Activated CD8-positive, alpha-beta memory T cell treated with anti-CD3 and anti-CD28 coated beads, Interleukin-2, amount 50 U/mL, for 1 hour (primary cell): ENCODE measurements around the gene AMIGO3.
"Not testable (repeated sequence)": the region's sequence is repeated elsewhere in the genome, so short reads cannot be mapped to it uniquely, and the experiment has no call there.

ENCODE experiments used
- DNase-seq: peaks from one replicate; pipeline ENCODE4 v3.0.0-alpha.2; 2020; ENCODE audit errors: extremely low read depth

AMIGO3 gene

DNA sequence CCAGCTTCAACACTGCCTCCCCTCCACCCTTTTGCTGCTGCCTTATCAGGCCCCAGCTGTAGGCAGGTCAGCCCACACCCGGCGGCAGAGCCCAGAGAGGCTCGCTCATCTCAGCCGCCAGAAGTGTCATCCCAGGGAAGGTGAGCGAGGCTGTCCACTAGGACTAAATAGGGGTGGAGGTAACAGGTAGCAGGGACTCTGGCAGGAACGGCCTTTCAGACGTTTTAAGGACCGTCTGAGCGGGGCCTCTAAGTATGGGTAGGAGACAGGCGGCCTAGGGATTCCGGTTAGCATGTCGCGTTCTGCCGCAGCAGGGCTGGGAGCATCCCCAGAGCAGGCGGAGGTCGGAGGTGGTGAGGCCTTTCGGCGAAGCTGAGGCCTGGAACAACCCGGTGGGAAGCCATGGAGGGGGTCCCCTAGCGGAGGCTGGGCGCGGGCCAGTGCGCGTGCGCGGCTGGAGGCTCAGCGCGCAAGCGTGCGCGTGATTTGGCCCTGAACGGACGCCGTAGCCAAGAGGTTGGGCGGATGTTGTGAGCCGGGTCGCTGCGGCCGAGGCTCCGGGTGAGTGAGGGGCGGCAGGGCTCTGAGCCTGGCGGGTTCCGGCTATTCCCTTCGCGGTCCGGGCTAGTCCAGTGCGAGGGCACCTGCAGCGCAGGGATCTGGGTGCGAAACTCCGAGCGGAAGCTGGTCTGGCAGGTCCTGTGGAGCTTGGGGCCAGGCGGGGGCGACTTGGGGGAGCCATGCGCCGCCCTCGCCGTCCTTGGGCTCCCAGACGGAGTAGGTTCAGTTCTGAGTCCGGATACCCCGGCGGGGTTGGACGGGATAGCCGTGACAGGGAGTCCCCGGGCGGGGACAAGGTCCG lies 30.2 kb downstream of the AMIGO3 start, which contains the start of the genes MST1 and RNF123:
MST1 (minus strand) TSS at position 429 of the 862 bp plus-strand sequence. CDS start 783 bp downstream, outside the sequence.
RNF123 (plus strand) TSS at position 512 of the 862 bp plus-strand sequence. CDS start 1,609 bp downstream, outside the sequence.
- peak; percentile 71 for DNase-seq

DNA sequence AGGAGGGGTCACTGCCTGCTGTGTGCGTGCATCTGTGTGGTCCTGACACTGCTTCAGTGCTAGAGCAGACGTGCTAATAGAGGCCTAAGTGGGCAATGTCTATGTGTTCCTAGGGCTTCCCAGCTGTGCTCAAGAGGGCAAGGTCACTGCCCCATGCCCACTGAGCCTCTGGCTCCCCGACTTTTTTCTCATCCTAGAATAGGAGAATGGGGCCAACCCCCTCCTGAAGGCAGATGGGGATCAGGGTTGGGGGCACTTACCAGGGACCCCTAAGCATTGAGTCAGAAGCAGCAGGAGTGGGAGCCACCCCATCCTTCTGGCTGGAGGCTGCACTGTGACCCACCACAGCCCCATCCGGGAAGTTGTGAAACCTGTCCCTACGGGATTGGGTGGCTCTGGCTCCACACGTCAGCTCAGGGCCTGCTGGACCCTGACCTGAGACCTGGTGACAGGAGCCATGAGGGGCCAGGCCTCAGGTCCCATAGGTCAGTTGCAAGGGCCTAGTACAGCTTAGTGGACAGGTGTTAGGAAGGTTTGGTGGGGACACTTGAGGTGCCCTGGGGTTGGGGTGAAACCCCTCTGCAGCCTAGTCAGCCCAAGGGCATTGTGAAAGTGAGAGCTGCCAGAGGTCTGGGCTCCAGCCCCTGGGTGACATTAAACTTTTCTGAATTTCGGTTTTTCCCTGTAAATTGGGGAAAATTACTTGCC lies 31.0 kb downstream of the AMIGO3 start:
- not testable (repeated sequence) for DNase-seq

DNA sequence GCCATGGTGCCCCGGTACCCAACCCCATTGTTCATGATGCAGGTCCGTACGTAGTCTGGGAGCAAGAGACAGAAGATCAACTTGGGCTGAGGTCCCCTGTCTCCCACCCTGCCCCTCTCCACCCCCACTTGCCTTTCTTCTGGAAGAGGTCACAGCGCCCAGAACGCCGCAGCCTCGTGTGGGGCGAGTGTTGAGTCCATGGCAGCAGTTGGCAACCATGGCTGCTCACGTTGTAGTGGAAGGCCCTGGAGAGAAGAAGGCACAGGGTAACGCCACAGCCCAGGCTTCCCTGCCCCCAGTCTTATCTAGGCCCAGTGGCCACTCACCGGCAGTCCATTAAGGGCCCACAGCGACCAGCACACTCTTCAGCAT lies 32.1 kb downstream of the AMIGO3 start:
- DNase-seq = not testable (repeated sequence)

DNA sequence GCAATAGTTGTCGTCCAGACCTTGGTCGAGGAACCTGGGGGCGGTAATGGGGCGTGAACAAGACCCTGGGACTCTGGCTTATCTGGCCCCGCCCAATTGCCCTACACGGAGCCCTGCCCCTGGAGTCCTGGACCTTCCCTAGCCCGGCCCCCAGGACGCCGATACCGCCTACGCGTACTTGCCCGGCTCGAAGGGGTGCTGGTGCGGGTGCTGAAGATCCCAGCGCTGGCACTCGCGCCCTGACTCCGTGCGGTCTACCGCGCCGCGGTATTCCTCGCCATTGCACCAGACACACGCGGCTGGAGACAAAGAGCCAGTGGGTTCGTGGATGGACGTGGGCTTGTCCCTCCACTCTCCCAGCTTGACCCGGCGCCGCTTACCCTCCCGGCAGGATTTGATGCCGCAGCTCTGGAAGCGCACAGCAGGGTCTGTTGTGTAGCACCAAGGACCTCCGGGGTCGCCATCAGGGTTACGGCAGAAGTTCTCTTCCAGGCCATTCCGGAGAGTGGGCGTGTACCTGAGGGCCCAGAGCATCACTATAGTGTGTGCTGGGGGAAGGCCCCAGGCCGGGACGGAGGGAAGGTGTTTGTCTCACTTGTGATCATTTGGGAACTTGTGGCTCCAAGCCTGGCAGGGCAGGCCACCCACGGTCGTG lies 32.6 kb downstream of the AMIGO3 start:
- DNase-seq = not testable (repeated sequence)

DNA sequence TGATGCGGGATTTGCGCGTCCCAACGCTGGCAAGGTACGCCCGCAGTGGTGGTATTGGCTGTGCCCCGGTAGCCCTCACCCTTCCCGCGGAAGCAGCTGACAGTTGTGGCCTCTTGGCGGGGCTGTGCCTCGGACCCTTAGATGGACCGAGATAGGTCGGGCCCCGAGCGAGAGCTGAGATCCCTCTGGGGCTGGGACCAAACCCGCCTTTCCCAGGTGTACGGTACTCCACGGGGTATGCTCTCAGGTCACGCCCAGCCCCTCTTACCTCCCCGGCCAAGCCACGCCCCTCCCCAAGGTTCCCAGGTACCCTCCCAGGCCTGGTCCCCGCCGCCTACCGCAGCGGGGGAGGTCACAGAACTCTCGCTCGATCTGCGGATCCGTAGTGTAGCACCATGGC lies 33.1 kb downstream of the AMIGO3 start:
- DNase-seq = not testable (repeated sequence)

DNA sequence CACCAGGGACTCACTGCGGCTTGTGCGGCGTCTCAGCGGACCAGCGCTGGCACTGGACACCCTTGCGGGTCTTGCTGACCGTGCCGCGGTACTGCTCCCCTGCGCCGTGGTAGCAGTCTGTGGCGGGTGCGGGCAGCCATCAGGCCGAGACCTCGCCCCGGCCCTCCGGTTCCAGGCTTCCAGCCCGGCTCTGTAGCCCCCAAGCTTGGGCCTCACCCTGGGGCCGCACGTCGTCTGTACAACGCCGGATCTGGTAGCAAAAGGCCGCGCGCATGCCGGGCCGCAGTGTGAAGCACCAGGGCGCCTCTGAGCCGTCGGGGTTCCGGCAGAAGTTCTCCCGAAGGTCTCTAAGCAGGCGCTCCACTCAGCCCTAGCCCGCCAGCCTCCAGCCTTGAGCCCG lies 33.6 kb downstream of the AMIGO3 start:
- DNase-seq = not testable (repeated sequence)

DNA sequence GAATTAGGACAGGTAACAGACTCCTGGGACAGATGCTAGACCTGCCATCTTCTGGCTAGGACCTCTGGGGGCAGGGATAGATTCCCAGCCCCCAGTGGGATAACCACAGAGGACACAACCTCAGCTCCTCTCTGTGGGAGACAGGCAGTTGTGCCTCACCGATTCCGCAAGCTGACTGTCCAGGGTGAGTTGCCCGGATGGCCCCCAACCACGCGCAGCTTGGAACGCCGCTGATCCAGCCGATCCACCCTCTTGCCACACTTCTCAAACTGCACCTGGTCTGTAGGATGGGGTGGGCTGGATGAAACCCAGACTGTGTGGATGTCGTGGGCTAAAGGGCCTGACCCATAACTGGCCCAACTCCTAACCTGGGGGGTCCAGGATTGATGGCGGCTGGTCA lies 34.4 kb downstream of the AMIGO3 start:
- DNase-seq = not testable (repeated sequence)

DNA sequence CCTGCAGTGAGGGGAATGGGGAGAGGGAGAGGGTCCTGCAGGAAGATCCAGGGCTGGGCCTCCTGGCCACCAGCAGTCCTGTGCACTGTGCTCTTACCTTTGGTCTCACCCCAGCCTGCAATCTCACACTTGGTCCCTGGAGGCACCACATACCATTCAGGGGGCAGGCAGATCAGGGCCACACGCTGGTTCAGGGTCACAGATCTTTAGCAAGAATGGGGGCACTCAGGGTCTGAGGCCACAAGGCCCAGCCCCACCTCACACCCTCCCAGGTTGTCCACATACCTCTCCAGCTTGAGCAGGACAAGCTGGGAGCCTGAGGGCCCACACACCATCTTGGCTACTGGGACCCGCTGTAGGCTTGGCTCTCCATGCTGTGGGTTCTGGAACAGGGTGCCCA lies 35.0 kb downstream of the AMIGO3 start:
- DNase-seq = not testable (repeated sequence)

DNA sequence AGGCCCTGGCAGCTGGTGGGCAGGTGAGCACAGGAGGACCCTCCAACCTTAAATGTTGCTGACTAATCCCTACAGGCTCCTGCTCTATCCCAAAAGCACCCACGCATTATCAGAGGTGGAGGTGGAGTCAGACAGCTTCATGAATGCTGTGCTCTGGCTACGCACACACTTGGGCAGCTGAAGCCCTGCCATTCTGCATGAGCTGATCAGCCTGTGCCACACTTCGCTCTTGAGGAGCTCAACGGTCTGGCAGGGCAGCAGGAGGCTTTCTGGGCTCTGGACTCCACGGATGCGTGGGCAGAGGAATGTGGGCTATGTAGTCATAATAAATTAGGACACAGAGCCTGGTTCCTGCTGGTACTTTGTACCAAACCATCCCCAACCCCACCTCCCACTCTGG lies 36.3 kb downstream of the AMIGO3 start:
- no peak for DNase-seq

DNA sequence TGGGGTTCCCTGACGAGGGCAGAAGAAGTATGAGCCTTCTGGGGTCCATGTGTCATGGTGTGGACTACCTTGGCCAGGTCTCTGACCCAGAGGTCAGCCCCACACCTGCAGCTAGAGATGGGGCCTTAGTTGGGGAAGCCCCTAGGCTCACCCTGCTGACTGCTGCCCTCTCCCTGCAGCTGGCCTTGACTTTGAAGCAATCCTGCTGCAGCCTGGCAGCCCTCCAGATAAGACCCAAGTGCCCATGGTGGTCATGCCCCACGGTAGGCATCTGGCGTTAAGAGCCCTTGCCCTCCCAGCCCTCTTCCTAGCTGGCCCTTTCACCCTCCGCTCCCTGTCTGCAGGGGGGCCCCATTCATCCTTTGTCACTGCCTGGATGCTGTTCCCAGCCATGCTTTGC lies 37.9 kb downstream of the AMIGO3 start:
- no peak for DNase-seq

DNA sequence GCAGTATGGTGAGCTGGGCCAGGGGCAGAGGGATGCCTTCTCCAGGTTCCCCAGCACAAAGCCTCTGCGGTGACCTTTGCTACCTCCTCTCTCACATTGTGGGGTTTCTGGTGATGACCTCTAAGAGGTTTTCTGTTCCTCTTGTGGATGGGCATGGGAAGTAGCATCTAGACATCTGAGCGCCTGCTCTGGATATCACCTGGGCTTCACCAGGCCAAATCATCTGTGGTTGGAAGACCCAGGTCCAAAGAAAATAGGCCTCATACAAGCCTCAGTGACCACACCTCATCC lies 38.3 kb downstream of the AMIGO3 start:
- no peak for DNase-seq

DNA sequence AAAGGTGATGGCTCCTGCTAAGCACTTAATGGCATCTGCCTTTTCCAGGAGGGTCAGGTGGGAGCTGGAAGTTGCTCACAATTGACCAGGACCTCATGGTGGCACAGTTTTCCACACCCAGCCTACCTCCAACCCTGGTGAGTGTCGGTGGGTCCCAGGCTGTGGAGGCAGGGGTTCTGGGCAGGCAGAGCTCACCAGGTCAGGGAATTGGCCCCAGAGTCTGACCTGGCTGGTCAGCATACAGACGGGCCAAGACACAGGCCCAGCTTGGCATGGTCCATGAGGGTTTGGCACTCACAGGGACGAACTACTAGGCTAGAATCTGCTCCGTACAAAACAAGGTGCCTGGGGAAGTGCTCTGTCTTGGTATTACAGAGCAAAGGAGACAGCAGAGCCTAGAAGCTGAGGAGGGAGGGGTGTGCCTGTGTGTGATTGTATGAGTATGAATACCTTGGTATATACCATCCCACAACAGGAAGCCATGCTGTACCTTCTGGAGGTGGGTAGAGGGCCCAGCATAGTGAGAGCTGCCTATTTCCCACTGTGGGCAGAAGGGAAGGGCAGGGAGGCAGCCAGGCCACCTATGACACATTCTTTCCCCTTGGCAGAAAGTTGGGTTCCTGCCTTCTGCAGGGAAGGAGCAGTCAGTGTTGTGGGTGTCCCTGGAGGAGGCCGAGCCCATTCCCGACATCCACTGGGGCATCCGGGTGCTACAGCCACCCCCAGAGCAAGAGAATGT lies 38.8 kb downstream of the AMIGO3 start:
- no peak for DNase-seq

DNA sequence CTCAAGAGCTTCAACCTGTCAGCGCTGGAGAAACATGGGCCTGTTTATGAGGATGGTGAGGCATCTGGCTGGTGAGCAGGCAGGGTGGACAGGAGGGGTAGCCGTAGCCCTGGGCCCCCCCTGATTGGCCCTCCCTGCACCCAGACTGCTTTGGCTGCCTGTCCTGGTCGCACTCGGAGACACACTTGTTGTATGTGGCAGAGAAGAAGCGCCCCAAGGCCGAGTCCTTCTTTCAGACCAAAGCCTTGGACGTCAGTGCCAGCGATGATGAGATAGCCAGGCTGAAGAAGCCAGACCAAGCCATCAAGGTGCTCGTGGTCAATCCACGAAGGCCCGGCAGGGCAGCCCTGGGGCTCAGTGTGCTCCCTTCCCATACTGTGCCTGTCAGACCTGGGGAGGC lies 43.6 kb downstream of the AMIGO3 start:
- no peak for DNase-seq

DNA sequence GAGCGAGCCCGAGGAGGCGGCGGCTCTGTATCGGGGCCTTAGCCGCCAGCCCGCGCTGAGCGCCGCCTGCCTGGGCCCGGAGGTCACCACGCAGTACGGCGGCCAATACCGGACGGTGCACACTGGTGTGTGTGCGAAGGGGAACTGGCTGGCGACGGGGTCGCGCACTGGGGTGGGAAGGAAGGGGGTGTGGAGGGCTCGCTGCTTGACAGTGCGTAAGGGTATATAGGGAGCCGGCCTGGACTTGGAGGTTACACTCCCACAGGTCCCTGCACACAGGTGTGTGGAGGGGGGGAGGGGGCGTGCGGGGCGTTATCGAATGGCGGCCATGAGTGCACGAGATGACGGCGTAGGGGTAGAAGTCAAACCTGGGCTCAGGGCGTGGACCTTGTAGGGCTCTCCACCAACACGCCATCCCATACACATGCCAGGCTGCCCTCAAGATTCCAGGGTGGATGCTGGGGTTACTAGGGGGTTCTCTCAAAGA lies 44.9 kb downstream of the AMIGO3 start:
- DNase-seq = no peak

DNA sequence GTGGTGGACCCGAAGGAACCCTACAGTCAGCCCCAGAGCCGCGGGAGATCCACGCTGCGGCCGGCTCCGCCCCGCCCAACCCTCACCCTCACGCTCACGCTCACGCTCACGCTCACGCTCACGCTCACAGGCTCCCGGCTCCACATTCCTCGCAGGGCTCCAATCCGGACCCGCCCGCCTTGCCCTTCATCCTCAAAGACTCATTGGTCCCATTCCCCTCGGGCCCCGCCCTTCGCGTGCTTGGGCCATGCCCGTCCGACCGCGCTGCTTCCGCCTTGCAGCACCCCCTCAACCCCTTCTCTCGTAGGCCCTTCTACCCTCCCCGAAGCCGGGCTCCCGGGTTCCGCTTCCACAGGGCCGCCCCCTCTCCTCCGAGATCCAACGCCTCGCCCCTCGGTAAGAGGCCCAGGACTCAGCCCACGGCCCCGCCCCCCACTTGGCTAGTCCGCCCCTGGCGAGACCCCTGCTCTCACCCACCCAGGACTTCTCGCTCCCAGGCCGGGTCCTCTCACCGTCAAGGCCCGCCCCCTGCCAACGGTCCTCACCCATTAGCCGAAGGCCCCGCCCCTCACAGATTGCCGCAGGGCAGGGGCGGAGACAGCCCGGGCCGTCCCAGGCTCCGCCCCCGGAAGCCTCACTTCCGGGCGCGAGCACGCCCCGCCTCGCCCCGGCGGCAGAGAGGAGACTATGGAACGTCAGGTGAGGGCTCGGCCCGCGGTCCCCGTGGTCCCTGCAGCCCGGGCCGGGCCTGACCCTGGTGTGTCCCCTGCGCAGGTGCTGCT lies 45.6 kb downstream of the AMIGO3 start, which contains the start of gene APEH:
APEH (plus strand) TSS at position 637 of the 782 bp plus-strand sequence; CDS start at position 688, 51 bp downstream.
- DNase-seq = peak; percentile 94

DNA sequence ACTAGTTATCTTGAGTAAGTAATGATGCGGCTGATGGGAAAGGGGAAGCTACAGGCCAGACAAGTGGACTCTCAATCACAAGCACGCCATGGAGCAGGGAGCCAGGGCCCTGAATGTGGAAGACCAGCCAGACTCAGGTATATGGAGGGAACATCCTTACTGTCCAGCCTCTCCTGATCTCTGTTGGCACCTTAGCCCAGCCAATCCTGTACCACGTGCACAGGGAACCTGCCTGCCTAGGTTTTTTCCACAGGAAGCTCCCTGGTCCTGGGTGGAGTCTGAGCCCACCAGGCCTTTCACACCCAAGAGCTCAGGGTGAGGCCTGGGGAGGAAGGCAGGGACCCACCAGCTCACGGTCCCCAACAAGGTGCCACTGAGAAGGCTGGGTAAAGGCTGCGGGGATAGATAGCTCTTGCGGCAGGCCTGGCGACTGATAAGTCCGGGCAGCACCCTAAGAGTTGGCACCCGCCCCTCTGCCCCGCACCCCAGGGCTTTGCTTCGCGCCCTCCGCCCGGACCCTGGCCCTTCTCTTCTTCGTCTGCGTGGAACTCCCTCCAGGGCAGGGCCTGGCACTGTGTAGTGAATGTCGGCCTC lies 46.3 kb downstream of the AMIGO3 start:
- no peak for DNase-seq

DNA sequence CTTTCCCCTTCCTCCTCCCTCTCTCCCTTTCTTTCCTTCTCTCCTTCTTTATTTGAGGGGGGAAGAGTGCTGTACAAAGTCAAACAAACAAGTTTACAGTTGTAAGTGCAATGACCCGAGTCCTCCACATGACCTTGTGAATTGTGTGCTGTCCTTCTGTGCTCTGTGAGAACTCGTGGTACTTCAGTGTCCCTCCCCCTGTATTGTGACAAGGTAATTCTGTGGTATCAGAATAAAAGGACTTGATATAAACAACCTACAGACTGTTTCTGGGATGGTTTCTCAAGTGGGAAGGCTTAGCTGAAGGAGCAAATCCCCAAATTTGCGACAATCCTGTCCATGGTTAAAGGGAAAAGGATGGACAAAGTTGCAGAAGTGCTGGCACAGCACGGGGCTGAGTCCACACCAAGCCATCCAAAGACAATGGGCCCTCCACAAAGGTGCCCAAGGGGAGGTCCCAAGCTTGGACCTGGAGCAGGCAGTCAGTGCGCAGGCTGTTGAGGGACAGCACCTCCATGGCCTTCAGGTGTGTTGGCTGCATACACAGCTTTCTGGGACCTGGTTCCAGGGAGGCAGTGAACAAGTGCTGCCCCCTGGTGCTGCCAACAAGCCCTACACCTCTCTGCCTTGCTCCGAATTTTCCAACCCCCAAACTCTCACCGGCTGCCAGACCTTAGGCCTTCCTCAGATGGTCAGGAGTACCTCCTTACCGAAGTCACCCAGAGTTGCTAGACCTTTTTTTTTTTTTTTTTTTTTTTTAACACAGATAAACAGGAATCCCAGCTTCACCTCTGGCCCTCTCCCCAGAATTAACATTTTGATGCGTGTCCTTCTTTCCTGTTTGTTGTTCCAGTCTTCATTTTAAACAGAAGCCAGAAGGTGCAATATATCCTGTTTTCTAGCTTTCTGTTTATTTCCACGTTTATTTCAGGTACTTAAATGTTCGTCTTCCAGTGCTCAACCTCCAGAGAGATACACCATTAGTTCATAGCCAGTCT lies 47.9 kb downstream of the AMIGO3 start:
- peak; percentile 29 for DNase-seq

DNA sequence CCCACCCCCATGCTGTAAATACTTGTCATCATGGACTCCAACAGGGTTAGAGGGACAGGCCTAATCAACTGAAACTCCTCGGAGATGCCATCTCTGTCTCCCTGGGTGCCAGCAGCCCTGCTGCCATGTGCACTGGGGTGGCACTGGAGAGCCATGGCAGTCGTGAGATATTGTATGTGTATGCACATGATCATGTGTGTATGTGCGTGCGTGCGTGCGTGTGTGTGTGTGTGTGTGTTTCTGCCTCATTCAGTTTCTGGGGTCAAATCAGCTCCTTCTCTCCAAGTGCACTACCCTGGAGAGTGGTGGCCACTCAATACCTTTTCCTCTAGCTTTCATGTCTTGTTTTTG lies 48.6 kb downstream of the AMIGO3 start:
- DNase-seq = no peak

DNA sequence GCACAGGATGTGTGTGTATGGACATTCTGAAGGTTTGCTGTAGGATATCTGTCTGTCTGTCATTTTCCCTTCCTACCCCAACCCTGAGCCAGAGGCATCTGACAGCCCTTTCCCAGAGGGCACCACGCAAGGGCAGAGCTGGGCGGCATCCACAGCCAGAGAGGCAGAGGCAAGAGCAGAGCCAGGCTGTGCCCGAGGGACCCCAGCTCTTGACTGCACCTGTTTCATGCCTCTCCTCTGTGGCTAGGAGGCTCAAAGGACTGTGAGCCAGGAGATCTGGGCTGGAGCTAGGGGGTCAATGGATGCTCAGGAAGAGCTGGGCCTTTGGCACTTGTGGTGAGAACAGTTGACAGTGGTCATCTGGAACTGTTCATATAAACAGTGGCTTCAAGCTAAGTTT lies 50.1 kb downstream of the AMIGO3 start:
- DNase-seq = no peak
